Skin of body (tissue), 2 donors: ENCODE results near the gene ANKRD44. TPM values are rescaled to one million over a fixed set of nuclear protein-coding genes. Genes with fewer than 3 reads are reported as not detected.

ENCODE experiments used
- DNase-seq: peaks from one replicate; lab custom pipeline; 2025; lab: John Stamatoyannopoulos, UW
- total RNA-seq: library from RNA; depleted of rRNA; stranded (reverse); fragments of >200 nt; gene quantifications from one replicate; pipeline ENCODE4 v1.2.3, GENCODE V29; 2014

The ANKRD44 gene
- total RNA-seq, 1 donor from 2014 or later = 21.8 TPM

DNA sequence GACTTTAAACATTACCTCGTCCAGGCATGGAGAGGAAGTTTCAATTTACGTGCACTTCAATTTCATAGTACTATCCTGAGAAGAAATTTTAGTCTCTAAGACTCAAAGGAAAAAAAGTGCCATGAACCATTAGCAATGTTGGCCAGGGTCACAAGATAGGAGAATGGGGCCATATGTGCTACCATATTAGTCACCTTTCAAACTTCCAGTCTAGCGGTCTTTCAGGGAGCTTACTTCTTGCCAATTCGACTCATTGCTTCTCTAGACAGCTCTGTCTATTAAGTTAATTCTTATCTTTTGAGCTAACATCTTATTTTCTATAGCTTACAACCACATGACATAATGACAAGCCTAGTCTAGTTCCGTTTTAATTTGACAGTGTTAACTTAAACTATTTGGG, 129.1 kb downstream of the ANKRD44 start:
- DNase-seq = no peak

GRCh38 chr2:197179744-197180498, 130.7 kb downstream of the ANKRD44 start:
- DNase-seq = no peak

GRCh38 chr2:197176522-197176921, 134.1 kb downstream of the ANKRD44 start:
- DNase-seq = no peak

- no peak for DNase-seq
Measured at GRCh38 chr2:197174539-197175094, 136.0 kb downstream of the ANKRD44 start.

GRCh38 chr2:197171582-197171981, 139.0 kb downstream of the ANKRD44 start:
- no peak for DNase-seq

GRCh38 chr2:197170208-197170607, 140.4 kb downstream of the ANKRD44 start:
- DNase-seq = peak; percentile 61

- DNase-seq = no peak
Measured at GRCh38 chr2:197168705-197169104, 141.9 kb downstream of the ANKRD44 start.

DNA sequence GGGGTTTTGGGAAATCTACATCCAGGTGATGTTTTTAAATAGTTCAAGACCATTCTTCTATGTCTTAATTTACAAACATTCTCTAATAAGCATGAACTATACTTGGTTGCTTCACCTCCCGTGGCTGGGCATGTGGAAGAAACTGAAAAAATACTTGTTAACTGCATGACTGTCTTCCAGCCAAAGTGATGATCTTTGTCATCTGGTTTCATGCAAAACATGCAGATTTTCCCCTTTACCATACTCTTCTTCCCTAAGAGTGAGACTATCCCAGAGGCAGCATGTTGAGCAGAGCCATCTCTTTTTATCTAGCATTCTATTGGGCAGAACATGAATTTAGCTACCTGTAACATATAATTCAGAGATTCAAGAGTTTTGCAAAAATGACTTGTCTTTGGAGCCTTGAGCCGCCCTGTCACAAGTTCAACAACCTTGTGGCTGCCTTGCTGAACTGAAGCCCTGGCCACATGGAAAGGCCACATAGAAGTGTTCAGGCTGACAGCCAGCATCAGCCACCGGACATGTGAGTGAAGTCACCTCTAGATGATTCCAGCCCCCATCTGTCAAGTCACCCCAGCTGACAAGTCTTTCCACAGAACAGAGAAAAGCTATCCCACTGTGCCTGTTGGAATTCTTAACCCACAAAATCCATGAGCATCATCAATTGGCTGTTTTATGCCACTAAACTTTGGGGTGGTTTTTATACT, 142.8 kb downstream of the ANKRD44 start:
- peak; percentile 26 for DNase-seq

- no peak for DNase-seq
Measured at GRCh38 chr2:197165020-197165419, 145.6 kb downstream of the ANKRD44 start.

- DNase-seq = no peak
Measured at GRCh38 chr2:197164141-197164754, 146.3 kb downstream of the ANKRD44 start.

DNA sequence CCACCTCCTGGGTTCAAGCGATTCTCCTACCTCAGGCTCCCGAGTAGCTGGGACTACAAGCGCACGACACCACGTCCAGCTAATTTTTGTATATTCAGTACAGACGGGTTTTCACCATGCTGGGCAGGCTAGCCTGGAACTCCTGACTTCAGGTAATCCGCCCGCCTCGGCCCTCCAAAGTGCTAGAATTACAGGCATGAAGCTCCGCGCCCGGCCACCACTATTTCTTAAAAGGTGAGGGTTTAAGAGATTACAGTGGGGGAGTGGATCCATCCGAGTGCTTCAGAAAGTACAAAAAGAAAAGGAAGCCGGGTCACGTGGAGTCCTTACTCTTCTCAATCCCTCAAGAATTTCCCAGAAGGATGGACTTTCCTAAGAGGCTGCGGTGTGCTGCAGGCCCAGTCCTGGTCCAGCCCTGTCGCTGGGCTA, 146.9 kb downstream of the ANKRD44 start:
- no peak for DNase-seq

GRCh38 chr2:197161774-197162173, 148.8 kb downstream of the ANKRD44 start:
- no peak for DNase-seq

DNA sequence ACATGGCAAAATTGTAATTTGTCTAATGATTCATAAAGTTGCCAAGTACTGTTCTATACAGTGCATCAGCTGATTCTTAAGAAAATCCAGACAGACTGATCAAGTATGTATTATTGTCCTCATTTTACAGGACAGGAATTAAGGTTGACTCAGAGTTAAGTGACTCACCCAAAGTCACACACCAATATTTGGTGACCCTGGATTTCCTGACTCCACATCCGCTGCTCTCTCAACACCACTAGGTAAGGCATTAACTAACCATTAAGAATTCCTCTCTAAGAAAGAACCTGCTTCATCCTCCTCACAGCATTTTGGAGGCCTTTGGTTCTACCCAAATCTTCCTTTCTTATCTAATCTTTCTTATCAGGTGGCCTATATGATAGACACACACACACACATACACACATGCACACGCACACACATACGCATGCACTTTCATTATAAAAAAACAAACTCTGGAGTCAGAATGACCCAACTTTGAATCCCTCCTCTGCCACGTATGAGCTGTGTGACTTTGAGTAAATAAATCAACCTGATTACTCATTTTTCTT, 150.8 kb downstream of the ANKRD44 start:
- no peak for DNase-seq

- peak; percentile 20 for DNase-seq
Measured at GRCh38 chr2:197158591-197159550, 151.7 kb downstream of the ANKRD44 start.

- peak; percentile 52 for DNase-seq
Measured at GRCh38 chr2:197157879-197158537, 152.6 kb downstream of the ANKRD44 start.

DNA sequence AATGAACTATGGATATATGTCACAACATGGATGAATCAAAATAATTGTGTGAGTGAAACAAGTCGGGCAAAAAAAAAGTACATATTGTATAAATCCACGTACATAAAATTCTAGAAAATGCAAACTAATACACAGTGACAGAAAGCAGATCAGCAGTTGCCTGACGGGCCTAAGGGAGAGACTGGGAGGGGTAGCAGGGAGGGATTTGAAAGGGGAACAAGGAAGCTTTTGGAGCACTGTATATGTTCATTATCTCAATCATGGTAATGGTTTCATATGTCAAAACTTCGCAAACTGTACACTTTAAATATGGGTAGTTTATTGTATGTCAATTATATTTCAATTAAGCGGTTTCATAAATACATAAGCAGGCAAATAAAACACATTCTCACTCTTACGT, 153.8 kb downstream of the ANKRD44 start:
- no peak for DNase-seq

- no peak for DNase-seq
Measured at GRCh38 chr2:197152451-197153228, 157.9 kb downstream of the ANKRD44 start.

DNA sequence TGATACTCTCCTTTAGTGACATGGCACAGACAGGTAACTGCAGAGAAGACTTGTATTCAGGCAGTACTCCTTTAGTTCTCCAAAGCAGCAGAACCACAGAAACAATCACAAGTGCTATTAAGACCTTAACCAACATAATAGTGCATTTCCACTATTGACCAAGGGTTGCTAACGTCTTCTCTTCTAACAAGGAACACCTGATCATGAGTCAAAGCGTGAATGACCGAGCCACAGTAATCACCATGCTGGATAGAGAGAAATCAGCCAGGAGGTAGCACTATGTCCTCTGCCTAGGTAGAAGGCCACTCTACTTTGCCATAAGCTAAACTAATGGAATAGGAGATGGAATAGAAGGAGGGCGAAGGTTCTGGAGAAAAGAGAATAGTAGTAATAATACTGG, 161.0 kb downstream of the ANKRD44 start:
- no peak for DNase-seq

GRCh38 chr2:197148401-197148800, 162.2 kb downstream of the ANKRD44 start:
- DNase-seq = no peak
